Measurements from ENCODE around the gene PRR27. TPM values are rescaled to one million over a fixed set of nuclear protein-coding genes. Genes with fewer than 3 reads are reported as not detected.

The PRR27 gene
- total RNA-seq, 6 experiments from 2014 or later = not detected

GRCh38 chr4:70177090-70177489 is 23.1 kb downstream of the PRR27 start:
- no peak overlapping the region for H3K4me3 ChIP-seq
- H3K9me3 ChIP-seq = no peaks in the 10 kb centered on the region
- H3K27ac ChIP-seq = no peak overlapping the region
- no peak for TF ChIP-seq POLR2A (IDR thresholded peaks at IDR 0.05)
- TF ChIP-seq, protein P1, sequence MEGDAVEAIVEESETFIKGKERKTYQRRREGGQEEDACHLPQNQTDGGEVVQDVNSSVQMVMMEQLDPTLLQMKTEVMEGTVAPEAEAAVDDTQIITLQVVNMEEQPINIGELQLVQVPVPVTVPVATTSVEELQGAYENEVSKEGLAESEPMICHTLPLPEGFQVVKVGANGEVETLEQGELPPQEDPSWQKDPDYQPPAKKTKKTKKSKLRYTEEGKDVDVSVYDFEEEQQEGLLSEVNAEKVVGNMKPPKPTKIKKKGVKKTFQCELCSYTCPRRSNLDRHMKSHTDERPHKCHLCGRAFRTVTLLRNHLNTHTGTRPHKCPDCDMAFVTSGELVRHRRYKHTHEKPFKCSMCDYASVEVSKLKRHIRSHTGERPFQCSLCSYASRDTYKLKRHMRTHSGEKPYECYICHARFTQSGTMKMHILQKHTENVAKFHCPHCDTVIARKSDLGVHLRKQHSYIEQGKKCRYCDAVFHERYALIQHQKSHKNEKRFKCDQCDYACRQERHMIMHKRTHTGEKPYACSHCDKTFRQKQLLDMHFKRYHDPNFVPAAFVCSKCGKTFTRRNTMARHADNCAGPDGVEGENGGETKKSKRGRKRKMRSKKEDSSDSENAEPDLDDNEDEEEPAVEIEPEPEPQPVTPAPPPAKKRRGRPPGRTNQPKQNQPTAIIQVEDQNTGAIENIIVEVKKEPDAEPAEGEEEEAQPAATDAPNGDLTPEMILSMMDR (IDR thresholded peaks at IDR 0.05) = no peak
- no peaks in the 10 kb centered on the region for H3K27me3 ChIP-seq
- no peaks in the 10 kb centered on the region for H3K4me1 ChIP-seq
- intact Hi-C loops (cut with DNase I) = no loop called here
- no peaks in the 10 kb centered on the region for H3K36me3 ChIP-seq
- 70% methylated on average over 5 of the region's 5 CpGs for WGBS (ENCODE audit: insufficient coverage, low coverage, low lambda C conversion rate, missing lambda C conversion rate)
- ATAC-seq = no peak
- DNase-seq = no peak

DNA sequence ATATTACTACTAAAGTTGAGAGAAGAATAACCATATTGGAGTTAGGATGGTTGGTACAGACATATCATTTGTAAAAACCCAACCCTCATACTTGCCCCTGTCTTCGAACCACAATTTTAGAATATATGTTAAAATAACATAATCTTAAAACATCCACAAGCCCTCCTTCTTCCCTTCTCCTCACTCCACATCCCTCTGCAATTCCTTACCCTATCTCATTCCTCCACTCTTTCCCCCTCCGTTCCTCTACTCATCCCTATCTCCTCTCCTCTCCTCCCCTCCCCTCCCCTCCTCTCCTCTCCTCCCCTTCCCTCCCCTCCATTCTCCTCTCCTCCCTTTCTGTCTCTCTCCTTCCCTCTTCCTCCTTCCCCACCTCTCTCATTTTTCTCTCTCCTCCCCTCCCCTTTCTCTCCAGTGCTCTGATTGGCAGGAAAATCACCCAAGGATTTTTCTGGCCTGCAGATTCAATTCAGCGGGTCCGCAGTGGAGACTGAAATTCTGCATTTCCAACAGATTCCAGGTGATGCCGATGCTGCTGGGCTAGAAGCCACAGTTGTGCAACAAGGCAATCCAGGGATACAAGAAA is 24.1 kb downstream of the PRR27 start:
- no peaks in the 10 kb centered on the region for H3K27me3 ChIP-seq
- intact Hi-C loops (cut with DNase I) = no loop called here
- no peak overlapping the region for H3K4me3 ChIP-seq
- DNase-seq (no peak), ATAC-seq (no peak)
- 71% methylated on average over 5 of the region's 5 CpGs for WGBS (ENCODE audit: insufficient coverage, low coverage, low lambda C conversion rate, missing lambda C conversion rate)
- peaks cover 0 to 3% (median 1%) of the 10 kb centered on the region in 4 donors for H3K4me1 ChIP-seq
- H3K9me3 ChIP-seq = no peaks in the 10 kb centered on the region
- no peak overlapping the region for H3K27ac ChIP-seq
- H3K36me3 ChIP-seq = no peaks in the 10 kb centered on the region
- TF ChIP-seq, protein P1 (IDR thresholded peaks at IDR 0.05) = no peak
- TF ChIP-seq POLR2A (IDR thresholded peaks at IDR 0.05) = no peak

DNA sequence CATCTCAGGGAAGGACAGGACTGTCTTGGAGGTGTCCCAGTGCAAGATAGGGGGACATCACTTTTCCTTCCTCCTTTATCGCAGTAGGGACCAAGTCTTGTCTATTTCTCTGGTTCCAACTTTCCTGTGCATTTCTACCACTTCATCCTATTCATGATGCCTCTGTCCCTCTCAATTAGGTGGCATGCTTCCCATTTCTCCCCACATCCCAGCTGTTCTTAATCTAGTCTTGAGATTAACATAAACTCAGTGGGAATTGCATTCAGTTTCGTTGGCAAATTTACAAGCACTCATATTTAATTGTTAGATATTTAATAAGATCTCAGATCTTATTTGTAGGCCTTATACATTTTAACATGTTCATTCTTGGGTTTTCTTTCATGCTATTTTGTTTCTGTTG is 25.8 kb downstream of the PRR27 start:
- TF ChIP-seq POLR2A (IDR thresholded peaks at IDR 0.05) = no peak
- TF ChIP-seq, protein P1 (IDR thresholded peaks at IDR 0.05) = no peak
- Histone ChIP-seq H3K27ac (no peak overlapping the region), H3K9me3 (no peaks in the 10 kb centered on the region), H3K4me1 (peaks cover 0 to 7% (median 3%) of the 10 kb centered on the region in 4 donors), H3K27me3 (no peaks in the 10 kb centered on the region), H3K4me3 (no peak overlapping the region), H3K36me3 (no peaks in the 10 kb centered on the region)
- no peak for ATAC-seq
- DNase-seq = no peak
- 57% methylated on average over 2 of the region's 2 CpGs for WGBS (ENCODE audit: insufficient coverage, low coverage, low lambda C conversion rate, missing lambda C conversion rate)
- intact Hi-C loops (cut with DNase I) = loop anchor here in 1 of 2 donors (10.0 kb wide), 1 partner anchor 285 kb away; no protein-coding TSS in a partner anchor

GRCh38 chr4:70181864-70182263 is 27.8 kb downstream of the PRR27 start:
- intact Hi-C loops (cut with DNase I) = loop anchor here in 1 of 2 donors (10.0 kb wide), 1 partner anchor 287 kb away; no protein-coding TSS in a partner anchor
- Histone ChIP-seq H3K36me3 (no peaks in the 10 kb centered on the region), H3K4me1 (peaks cover 0 to 7% (median 3%) of the 10 kb centered on the region in 4 donors), H3K27me3 (no peaks in the 10 kb centered on the region), H3K27ac (no peak overlapping the region), H3K9me3 (no peaks in the 10 kb centered on the region), H3K4me3 (no peak overlapping the region)
- DNase-seq = no peak
- whole genome bisulfite sequencing (ENCODE audit: insufficient coverage, low coverage, low lambda C conversion rate, missing lambda C conversion rate) = 50% methylated on average over 1 of the region's 1 CpG
- TF ChIP-seq, protein P1 (IDR thresholded peaks at IDR 0.05) = no peak
- no peak for ATAC-seq

Measured in right lobe of liver (tissue), 6 donors.